Dermis microvascular lymphatic vessel endothelial cell (primary cell): Measurements from ENCODE around the gene DGLUCY. TPM values are rescaled to one million over a fixed set of nuclear protein-coding genes. Genes with fewer than 3 reads are reported as not detected.
"Not testable (repeated sequence)": the region's sequence is repeated elsewhere in the genome, so short reads cannot be mapped to it uniquely, and the experiment has no call there.

Source experiments
- DNase-seq, 2 donors: peaks; one replicate each; pipeline versions ENCODE4 v3.0.0 to v3.0.0-alpha.2; 2010; ENCODE audit warnings: low read depth in 2 of 2
- total RNA-seq: library from RNA; depleted of rRNA; stranded (reverse); fragments of >200 nt; gene quantifications from 2 replicates; pipeline ENCODE4 v1.2.1, GENCODE V29; 2014

Gene DGLUCY
- total RNA-seq, 1 donor from 2014 or later, result 33.9 TPM

DNA sequence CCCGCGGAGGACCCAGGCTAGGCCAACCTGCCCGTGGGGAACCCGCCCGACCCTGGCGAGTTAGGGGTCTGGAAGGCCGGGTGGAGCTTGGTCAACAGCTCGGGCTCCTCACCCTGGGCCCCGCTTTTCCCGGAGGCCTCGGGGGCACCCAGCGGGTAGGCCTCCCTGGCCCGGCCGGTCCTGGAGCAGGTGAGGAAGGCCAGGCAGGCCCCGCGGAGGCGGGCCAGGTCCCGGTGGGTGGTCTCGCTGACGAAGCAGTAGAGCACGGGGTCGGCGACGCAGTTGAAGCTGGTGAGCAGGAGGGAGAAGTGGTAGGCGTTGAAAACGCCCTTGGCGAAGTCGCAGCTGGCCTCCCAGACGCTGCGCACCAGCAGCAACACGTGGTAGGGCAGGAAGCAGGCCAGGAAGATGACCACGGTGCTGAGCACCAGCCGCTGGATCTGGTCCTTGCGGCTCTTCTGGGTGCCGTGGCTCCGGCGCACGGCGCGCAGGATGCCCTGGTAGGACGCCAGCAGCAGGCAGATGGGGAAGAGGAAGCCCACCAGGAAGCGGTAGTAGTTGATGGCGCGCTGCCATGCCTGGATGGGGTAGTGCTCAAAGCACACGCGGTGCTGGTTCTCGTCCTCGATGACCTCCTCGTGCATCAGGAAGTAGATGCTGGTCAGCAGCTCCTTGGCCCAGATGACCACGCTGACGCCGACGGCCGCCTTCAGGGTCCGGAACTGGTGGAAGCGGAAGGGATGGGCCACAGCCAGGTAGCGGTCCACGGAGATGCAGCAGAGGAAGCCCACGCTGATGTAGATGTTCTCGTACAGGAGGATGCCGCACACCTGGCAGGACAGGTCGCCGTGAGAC is 120.3 kb downstream of the DGLUCY start:
- DNase-seq, result no peak

DNA sequence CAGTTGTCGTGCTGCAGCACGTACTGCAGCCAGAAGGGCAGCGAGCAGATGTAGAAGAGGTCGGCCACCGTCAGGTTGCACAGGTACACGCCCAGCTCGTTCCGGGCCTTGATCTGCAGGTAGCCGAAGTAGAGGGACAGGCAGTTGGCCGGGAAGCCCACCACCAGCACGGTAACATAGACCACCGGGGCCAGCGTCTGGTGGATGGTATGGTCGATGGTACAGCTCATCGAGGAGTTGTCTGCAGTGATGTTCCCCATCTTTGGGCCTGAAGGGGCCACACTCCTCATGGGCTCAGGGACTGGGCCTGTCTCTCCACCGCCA is 120.9 kb downstream of the DGLUCY start:
- DNase-seq, result no peak

DNA sequence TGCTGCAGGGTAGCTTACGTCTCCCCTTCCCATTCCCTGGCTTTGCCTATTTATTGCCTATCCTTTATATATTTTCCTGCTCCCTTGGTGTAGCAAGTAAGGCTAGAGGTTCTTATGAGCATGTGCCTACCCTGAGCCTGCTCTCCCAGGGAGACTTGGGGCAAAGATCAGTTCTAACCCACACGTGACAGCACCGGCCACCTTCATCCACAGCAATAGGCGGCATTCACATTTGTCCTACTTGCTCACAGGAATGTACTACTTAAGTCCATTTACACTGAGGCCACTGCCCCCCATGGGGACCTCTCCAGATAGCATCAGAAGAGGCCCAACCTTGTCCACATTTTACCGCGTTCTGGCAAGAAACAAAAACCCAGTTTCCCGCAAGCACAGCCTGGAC is 122.0 kb downstream of the DGLUCY start:
- no peak for DNase-seq

DNA sequence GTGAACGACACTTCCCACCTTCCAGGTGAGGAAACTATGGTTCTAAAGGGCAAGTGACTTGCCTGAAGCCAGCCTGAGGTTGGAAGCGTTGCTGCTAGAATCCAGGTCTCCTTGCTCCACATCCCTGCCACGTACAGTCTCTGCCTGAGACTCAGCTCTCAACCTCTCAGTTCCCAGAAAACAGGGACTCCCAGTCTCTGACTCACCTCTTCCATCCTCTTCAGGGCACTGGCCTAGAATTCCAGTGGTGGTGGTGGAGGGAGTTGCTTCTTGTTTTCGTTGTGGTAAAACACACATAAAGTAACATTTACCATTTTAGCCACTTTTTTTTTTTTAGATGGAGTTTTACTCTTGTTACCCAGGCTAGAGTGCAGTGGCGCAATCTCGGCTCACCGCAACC is 123.3 kb downstream of the DGLUCY start:
- DNase-seq, result peak in 1 of 2 donors; percentile 52

DNA sequence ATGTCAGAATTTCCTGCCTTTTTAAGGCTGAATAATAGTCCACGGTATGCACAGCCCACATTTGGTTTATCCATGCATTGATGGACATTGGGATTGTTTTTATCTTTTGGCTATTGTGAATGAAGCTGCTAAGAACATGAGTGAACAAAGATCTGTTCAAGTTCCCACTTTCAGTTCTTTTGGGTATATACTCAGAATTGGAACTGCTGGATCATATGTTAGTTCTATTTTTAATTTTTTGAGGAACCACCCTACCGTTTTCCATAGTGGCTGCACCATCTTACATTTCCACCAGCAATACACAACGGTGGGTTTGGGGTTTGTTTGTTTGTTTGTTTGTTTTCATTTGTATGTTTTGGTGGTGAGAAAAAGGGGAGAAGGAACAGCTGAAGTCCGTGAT is 124.2 kb downstream of the DGLUCY start:
- no peak for DNase-seq

DNA sequence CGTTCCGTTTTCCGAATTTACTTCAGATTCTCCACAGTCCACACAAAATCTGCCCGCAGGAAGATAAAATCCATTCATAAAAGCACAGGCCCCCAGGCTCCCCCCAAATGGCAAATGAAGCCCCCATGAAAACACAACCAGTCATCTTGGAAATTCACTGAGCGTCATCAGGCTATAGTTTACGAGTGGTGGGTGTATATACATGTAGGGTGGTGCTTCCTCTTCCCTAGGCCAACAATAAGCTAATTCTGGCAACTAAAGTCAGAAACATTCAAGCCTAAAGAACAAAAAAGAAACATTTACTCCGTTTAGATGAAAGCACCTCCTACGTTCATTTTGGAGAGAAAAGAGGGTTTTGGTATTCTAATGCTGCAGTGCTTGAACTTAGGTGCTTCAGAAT is 124.8 kb downstream of the DGLUCY start:
- no peak for DNase-seq

DNA sequence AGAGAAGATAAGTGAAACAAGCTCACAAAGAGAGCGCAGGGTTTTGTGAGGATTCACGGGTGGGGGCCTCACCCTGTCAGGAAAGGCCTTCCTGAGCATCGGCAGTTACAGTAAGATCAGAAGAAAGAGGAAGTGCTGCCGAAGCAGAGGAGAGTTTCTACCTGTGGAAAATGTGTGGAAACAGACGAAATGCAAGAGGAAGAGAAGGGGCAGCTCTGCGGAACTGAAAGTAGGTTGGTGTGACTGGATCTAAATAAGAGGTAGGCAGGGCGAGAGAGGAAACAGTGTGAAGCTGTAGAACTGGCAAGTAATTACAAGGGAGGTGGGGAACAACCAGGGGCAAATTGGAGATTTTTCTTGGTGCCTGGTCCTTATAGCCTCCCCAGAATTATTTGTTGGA is 128.0 kb downstream of the DGLUCY start:
- no peak for DNase-seq

DNA sequence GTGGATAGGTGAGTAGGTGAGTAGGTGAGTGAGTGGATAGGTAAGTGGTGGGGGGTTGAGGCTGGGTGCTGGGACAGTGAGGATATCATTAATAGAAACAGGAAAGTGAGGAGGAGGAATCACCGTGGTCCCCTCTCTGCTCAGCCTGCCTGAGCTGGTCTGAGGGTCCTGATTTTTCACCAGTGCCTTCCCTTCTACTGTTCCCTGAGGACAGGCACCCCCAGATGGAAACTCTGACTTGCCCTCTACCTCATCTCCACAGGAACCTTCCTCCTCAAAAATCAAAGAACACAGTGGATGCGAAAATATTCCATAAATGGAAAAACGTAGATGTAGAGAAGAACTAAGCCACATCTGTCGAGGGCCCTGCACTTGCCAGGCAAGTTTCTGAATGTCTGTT is 128.8 kb downstream of the DGLUCY start:
- no peak for DNase-seq

DNA sequence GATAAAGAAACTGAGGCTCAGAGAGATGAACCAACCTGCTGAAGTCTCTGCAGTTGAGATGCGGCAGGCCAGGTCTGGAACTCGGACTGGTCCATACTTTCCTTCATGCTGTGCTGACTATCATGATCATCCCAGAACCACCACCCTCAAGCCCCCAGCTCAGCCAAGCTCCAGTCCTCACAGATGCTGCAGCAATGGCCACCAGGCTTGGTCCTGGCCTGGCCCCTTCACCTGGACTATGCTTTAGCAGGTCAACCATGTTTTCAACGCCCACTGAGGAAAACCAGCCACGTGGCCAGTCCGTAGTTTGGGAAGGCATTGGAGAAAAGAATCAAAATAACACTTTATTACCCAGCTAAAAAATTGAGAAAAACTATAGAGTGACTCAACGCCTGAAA is 129.2 kb downstream of the DGLUCY start:
- no peak for DNase-seq

DNA sequence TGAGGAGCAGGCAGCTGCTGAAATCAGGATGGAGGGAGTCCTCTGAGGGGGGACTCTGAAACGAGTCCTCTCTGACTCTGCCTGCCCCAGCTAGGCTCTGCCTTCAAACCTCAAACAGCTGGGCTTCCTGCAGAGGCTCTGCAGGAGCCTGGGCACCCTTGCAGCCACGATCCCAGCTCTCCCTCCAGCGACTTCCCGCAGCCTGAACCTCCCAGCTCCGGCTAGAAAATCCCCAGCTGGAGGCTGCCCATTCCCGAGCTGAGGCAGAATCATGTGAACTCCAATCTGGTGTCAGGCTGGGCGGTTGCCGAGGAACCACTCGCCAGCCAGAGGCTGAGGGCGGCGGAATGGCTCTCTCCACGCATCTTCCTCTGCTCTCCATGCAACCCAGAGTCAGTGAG is 130.6 kb downstream of the DGLUCY start, which contains the start of gene GPR68:
TSS of gene GPR68 (minus strand) at position 204 of the 401 bp plus-strand sequence. CDS start 9,654 bp downstream, outside the sequence.
- DNase-seq, result peak; percentile 12 to 63

DNA sequence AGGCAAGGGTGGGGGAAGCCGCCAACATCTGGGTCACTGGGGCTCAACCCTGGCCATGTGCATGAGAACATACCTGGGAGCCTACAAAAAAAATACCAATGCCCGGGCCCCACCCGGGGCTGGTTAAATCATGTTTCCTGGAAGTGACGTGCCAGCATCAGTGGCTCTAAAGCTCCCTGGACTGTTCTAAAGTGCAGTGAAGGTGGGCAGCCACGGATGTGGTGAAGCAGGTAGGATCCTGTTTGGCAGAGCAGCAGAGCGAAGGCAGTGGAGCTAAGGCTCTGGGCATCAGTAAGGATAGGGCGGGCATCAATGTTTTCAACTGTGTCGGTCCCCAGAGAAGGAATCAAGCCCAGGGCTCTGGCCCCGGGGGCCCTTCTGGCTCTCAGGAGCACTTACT is 131.2 kb downstream of the DGLUCY start:
- DNase-seq, result no peak

DNA sequence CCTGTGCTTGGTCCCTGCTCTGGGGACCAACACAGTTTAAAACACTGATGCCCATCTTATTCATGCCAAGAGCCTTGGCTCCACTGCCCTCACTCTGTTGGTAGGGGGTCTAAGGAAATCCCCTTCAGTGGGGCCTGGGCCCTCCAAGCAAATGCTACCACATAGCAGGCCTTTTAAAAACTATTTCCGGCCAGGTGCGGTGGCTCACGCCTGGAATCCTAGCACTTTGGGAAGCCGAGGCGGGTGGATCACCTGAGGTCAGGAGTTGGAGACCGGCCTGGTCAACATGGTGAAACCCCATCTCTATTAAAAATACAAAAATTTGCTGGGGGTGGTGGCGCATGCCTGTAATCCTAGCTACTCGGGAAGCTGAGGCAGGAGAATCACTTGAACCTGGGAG is 131.7 kb downstream of the DGLUCY start:
- not testable (repeated sequence) for DNase-seq

DNA sequence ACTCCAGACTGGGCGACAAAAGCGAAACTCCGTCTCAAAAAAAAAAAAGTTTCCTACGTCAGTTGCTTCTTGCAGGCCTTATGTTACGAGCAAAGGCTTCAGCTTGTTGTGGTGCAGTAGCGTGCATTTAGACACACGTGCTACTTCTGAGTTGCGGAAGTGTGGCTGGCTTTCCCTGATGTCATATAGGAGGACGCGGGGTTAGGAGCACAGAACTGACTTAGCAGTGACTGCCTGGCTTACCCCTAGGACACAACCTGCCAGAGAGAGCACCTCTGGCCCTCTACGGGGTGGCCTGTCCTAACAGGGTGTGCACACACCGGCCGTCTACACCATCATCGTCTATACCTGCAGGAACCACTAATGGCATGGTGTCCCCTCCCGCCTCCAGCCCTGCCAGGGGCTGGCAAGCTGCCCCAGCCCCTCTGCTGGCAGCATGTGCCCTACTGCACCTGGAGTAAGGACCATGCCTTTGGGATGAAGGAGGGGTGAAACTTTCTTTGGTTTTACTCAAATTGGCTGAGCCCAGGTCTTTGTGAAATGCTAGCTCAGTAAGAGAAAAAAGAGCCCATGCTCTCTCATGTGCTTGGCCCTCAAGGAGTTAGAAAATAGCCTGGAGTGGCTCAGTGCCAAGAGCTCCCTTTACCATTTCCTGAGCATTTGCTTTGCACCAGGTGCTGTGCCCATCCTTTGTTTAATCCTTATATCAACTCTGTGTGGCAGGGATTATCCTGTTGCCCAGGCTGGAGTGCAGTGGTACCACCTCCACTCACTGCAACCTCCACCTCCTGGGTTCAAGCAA is 132.4 kb downstream of the DGLUCY start:
- peak in 1 of 2 donors; percentile 30 for DNase-seq

DNA sequence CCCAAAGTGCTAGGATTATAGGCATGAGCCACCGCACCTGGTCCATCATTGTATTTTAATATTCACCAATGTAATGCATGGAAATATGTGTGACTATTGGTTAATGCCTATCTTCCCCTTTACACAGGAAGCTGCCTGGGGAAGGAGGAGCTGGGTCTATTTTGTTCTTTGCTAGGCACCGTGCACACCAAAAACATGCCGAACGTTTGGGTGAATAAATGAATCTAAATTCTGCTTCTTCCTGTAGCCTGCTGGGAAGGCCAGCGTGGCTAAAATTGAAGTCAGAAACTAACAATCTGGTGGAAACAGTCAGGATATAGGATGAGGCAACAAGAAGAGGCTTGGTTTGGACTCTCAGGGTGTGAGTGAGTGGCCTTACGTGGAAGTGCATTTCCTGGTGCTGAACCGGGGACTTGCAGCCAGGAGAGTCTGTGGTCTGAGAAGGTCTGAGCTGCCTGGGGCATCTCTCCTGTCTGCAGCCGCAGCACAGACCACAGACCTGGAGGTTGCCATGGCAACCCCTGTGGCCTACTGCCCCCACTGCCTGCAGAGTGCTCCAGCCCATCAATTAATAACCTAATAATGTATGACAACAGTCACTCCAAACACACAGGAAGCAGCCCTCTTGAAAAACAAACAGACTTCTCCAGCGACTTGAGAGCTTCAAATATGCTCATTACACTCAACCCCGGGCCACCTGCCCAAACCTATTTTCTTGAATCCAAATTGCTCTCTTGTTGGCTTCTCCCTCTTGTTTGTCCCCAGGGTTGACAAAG is 136.2 kb downstream of the DGLUCY start:
- DNase-seq, result no peak

DNA sequence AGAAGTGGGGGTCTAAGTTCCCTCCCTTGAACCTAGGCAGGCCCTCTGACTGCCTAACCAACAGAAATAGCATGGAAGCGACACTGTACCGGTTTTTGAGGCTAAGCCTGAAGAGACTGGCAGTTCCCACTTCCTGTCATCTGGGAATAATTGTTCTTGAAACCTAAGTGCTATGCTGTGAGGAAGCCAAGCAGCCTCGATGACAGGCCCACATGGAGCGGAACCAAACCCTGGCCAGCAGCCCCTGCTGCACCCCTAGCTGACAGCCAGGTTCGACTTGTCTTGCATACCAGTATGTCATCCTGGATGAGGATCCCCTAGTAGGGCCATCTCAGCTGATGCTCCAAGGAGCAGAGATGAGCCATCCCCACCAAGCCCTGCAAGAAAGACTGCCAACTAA is 137.0 kb downstream of the DGLUCY start:
- no peak for DNase-seq

DNA sequence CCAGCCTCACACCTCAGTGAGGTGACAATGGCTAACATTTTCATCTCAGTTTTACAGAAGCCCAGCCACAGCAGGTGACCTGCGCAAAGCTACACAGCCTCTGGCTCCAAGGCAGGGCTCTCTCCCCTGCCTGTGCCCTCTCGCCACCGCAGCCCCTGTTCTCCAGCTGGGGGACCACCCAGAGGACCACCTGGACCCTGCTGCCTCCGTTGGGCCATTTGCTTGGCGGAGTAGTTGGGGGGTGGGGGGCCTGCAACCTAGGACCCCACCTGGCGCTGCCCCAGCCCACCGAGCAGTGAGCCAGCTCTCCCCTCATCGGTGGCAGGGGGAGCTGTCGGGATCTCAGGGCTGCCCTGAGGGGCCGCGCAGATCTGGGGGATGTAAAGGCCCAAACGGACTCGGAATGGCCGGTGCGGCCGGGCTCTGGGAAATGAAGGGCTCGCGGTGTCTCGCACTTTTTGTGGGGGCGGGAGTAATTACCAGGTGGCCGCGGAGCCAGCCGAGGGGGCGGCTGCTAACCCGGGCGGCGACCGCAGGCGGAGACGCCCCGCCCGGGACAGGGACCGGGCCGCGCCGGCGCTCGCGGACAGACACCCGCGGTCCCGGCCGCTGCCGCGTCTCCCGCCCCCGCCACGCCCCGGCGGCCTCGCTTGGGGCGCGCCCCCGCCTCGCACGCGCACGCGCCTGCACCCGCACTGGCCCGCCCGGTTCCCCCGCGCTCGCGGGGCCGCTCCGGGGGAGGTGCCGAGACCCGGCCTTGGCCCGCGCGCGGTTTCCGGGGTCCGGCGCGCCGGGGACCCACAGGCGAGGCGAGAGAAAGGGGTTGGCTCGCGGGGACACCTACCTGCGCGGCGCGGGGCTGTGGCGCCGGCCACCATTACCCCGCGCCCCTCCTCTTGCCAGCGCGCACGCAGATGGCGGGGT is 139.3 kb downstream of the DGLUCY start:
- DNase-seq, result no peak

DNA sequence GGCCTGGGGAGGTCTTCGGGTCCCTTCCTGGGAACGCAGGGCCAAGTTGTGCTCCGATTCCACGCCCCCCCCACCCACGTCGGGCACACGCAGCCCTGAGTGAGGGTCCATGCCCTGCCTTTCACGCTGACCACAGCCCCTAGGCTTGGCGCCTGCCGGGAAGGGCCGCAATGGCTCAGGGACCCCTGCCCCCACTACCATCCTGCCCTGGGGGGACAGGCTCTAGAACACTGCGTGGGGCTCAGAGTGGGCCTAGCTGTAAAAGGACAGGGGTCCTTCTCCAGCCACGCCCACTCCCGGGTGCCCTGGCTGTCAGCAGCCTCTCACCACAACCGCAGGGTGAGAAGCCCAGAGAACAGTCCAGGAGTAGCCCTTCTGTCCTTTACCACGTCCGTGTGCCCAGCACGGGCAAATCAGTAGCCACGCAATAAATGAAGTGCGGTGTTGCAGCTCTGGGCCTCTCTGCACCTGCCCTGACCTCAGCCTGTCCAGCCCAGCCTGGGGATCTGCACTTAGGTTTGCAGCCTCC is 140.0 kb downstream of the DGLUCY start:
- no peak for DNase-seq

DNA sequence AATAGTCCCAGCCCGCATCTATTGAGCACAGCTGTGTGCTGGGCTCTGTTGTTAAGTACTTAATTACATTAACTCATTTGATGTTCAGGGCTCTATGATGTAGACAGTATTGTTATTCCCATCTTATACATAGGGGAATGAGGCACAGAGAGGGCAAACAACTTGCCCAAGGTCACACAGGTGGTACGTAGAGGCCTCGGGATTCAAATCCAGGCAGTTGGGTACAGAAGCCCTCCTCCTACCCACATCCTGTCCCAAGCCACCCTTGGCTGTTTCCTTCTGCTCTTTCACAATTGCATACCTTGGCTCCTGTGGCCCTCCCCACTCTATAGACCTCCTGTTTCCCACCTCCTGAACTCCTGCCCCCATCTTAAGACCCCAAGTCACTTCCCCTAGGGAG is 140.6 kb downstream of the DGLUCY start:
- no peak for DNase-seq

DNA sequence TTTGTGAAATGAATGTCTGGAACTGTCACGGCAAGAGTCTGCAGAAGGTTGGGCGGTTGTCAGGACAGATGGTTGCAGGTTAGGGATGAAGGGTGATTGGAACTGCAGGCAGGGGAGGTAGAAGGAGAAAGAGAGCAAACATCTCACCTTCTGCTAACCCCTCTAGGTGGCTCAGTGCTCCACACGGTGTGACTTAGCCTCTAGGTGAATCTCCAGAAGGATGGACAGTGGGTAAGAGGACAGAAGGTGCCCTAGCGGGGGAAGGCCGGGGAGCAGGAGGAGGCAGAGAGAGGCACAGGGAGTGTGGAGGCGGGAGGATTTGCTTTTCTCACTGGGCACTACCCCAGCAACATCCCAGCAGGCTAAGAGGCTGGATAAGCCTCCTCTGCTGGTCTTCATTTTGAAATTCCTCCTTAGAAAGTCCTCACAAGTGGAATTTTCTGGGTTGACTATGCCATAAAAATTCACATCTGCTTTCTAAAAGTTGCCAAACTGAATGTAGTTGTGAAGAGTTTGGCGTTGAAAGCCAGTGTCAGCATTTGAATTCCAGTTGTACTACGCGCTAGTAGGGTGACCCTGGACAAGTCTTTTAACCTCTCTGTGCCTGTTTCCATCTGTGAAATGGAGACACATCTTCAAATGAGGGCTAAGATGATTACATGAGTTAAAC is 141.3 kb downstream of the DGLUCY start:
- no peak for DNase-seq

DNA sequence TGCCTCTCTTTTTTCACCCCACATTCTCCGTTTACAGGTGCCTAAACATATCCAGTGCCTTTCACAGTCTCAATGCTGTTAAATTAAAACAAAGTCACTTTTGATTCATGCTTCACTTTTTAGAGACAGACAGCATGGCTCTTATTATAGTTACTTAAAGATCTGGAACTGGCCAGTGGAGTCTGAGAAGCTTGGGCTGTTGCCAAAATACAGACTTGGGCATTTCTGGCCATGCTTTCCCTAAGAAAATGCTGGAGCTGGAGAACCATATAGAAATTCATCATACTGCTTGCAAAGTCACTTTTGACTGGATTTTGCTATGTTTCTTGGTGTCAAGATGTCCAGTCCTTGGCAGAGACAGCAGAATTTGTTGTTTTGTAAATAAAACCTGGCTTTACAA is 142.8 kb downstream of the DGLUCY start:
- no peak for DNase-seq
